Liver (tissue), 9 donors: Measurements from ENCODE around the gene ABCC3. TPM values are rescaled to one million over a fixed set of nuclear protein-coding genes. Genes with fewer than 3 reads are reported as not detected.
A peak's percentile ranks its signal among the peaks of the same experiment; 100 is the strongest.

Source experiments
- DNase-seq: peaks from one replicate; pipeline ENCODE4 v3.0.0-alpha.2; 2017; ENCODE audit warnings: low spot score
- H3K27ac ChIP-seq, 2 donors: one replicate each; pipeline ENCODE4 v1.7.0; 2013; ENCODE audit warnings: inconsistent platforms in 2 of 2, low read length in 2 of 2, control low read depth in 1 of 2, low read depth in 1 of 2, mild to moderate bottlenecking in 1 of 2
- H3K27me3 ChIP-seq, 4 donors: one replicate each; pipeline versions ENCODE4 v1.6.1 to v1.7.0; 2013; ENCODE audit warnings: low read length in 3 of 4, inconsistent platforms in 1 of 4, mild to moderate bottlenecking in 1 of 4, moderate library complexity in 1 of 4; ENCODE audit not compliant: control insufficient read depth in 4 of 4, insufficient read depth in 4 of 4
- H3K36me3 ChIP-seq, 4 donors: one replicate each; pipeline versions ENCODE4 v1.6.1 to v1.7.0; 2013; ENCODE audit warnings: low read length in 3 of 4, mild to moderate bottlenecking in 3 of 4, low read depth in 1 of 4, moderate library complexity in 1 of 4; ENCODE audit not compliant: control insufficient read depth in 4 of 4, insufficient read depth in 3 of 4
- H3K4me1 ChIP-seq, 4 donors: one replicate each; pipeline versions ENCODE4 v1.6.1 to v1.7.0; 2013; ENCODE audit warnings: low read length in 3 of 4, mild to moderate bottlenecking in 3 of 4, moderate library complexity in 1 of 4; ENCODE audit not compliant: control insufficient read depth in 4 of 4, insufficient read depth in 4 of 4
- H3K4me3 ChIP-seq, 3 donors: one replicate each; pipeline versions ENCODE4 v1.6.1 to v1.7.0; 2013; ENCODE audit warnings: low read length in 3 of 3, control low read depth in 1 of 3, low read depth in 1 of 3, mild to moderate bottlenecking in 1 of 3
- H3K9ac ChIP-seq, 2 donors: one replicate each; pipeline ENCODE4 v1.7.0; 2013; ENCODE audit warnings: low read length in 2 of 2, mild to moderate bottlenecking in 2 of 2, moderate library complexity in 2 of 2, control low read depth in 1 of 2, low read depth in 1 of 2
- H3K9me3 ChIP-seq, 4 donors: one replicate each; pipeline versions ENCODE4 v1.6.1 to v1.7.0; 2013; ENCODE audit warnings: low read length in 3 of 4; ENCODE audit not compliant: control insufficient read depth in 4 of 4
- ATF3 ChIP-seq: IDR thresholded peaks from 2 replicates; pipeline ENCODE4 v1.6.1; 2016; ENCODE audit warnings: antibody characterized with exemption
- EGR1 ChIP-seq, 2 donors: IDR thresholded peaks; 2 replicates each; pipeline ENCODE4 v1.6.1; 2016 to 2018; ENCODE audit warnings: antibody characterized with exemption in 2 of 2, low read depth in 2 of 2
- FOXA1 ChIP-seq: IDR thresholded peaks from 2 replicates; pipeline ENCODE4 v1.6.1; 2016; ENCODE audit warnings: antibody characterized with exemption
- FOXA2 ChIP-seq: IDR thresholded peaks from 2 replicates; pipeline ENCODE4 v1.6.1; 2016; ENCODE audit warnings: antibody characterized with exemption
- GABPA ChIP-seq, 2 donors: IDR thresholded peaks in 1 of 2; conservative IDR thresholded peaks in 1 of 2; 2 replicates each; pipeline ENCODE4 v1.6.1; 2016; ENCODE audit warnings: antibody characterized with exemption in 2 of 2, mild to moderate bottlenecking in 1 of 2, moderate library complexity in 1 of 2
- HNF4A ChIP-seq, 2 donors: conservative IDR thresholded peaks; 2 replicates each; pipeline ENCODE4 v1.6.1; 2016; ENCODE audit warnings: antibody characterized with exemption in 2 of 2, mild to moderate bottlenecking in 2 of 2
- HNF4G ChIP-seq: IDR thresholded peaks from 2 replicates; pipeline ENCODE4 v1.6.1; 2016; ENCODE audit warnings: antibody characterized with exemption
- JUND ChIP-seq, 2 donors: IDR thresholded peaks; 2 replicates each; pipeline ENCODE4 v1.6.1; 2016; ENCODE audit warnings: antibody characterized with exemption in 2 of 2
- NR2F2 ChIP-seq: IDR thresholded peaks from 2 replicates; pipeline ENCODE4 v1.6.1; 2016; ENCODE audit warnings: antibody characterized with exemption
- RAD21 ChIP-seq, 2 donors: IDR thresholded peaks; 2 replicates each; pipeline ENCODE4 v1.6.1; 2016; ENCODE audit warnings: antibody characterized with exemption in 2 of 2, mild to moderate bottlenecking in 2 of 2
- RXRA ChIP-seq, 2 donors: IDR thresholded peaks; 2 replicates each; pipeline ENCODE4 v1.6.1; 2017 to 2018; ENCODE audit warnings: antibody characterized with exemption in 2 of 2, mild to moderate bottlenecking in 1 of 2
- SP1 ChIP-seq: IDR thresholded peaks from 2 replicates; pipeline ENCODE4 v1.6.1; 2018; ENCODE audit warnings: antibody characterized with exemption, mild to moderate bottlenecking
- TAF1 ChIP-seq: conservative IDR thresholded peaks from 2 replicates; pipeline ENCODE4 v1.6.1; 2016; ENCODE audit warnings: antibody characterized with exemption, mild to moderate bottlenecking
- YY1 ChIP-seq: IDR thresholded peaks from 2 replicates; pipeline ENCODE4 v1.6.1; 2016; ENCODE audit warnings: antibody characterized with exemption, mild to moderate bottlenecking
- WGBS: extraction: QIAGEN DNeasy Blood & Tissue Kit; methylation state at CpG from one replicate; pipeline ENCODE4 v1.1.7; 2013; 5-methylcytosine and 5-hydroxymethylcytosine counted together
- polyA plus RNA-seq, 2 donors: library from polyadenylated mRNA; stranded (reverse) in 1 of 2; unstranded in 1 of 2; fragments of 200-250 nt in 1 of 2; fragments of >200 nt in 1 of 2; fragmentation: Nextera tagmentation in 1 of 2; extraction: Ambion mirVana in 1 of 2; gene quantifications; one replicate each; pipeline versions ENCODE4 v1.2.1 to v1.2.3, GENCODE V29; 2013 to 2015
- total RNA-seq, 2 donors: library from RNA; depleted of rRNA; stranded (reverse); fragments of >200 nt; gene quantifications; one replicate each; pipeline ENCODE4 v1.2.3, GENCODE V29; 2014
- TF ChIP-seq, protein P1 (sequence below): IDR thresholded peaks from 2 replicates; pipeline ENCODE4 v1.6.1; 2016; ENCODE audit warnings: antibody characterized with exemption
- TF ChIP-seq, protein P2 (sequence below): fragments of 150-350 bp; IDR thresholded peaks from 2 replicates; pipeline ENCODE4 v1.5.1; 2017; ENCODE audit warnings: improper control_type of control experiment, low read depth, low read length; ENCODE audit not compliant: missing input control
- TF ChIP-seq, protein P3 (sequence below): IDR thresholded peaks from 2 replicates; pipeline ENCODE4 v1.6.1; 2016; ENCODE audit warnings: antibody characterized with exemption, mild to moderate bottlenecking
- TF ChIP-seq, protein P4 (sequence below): IDR thresholded peaks from 2 replicates; pipeline ENCODE4 v1.6.1; 2016; ENCODE audit warnings: antibody characterized with exemption
- donor health status: healthy.
- donor health status: healthy.
- donor health status: healthy.
- donor health status: healthy.
- donor health status: healthy.

ABCC3 gene
- total and polyA plus RNA-seq, 4 donors, result 10.5 to 197 (median 80.5) TPM

GRCh38 chr17:50596191-50597037 lies 38.3 kb upstream of the ABCC3 start:
- WGBS, result 75% methylated on average over 34 of the region's 34 CpGs
- Histone ChIP-seq H3K9ac (no peak overlapping the region), H3K36me3 (no peaks in the 10 kb centered on the region), H3K4me3 (no peak overlapping the region), H3K27me3 (no peaks in the 10 kb centered on the region), H3K9me3 (no peaks in the 10 kb centered on the region), H3K4me1 (no peaks in the 10 kb centered on the region), H3K27ac (no peak overlapping the region)
- peak; percentile 43 for DNase-seq
- TF ChIP-seq, protein P1, sequence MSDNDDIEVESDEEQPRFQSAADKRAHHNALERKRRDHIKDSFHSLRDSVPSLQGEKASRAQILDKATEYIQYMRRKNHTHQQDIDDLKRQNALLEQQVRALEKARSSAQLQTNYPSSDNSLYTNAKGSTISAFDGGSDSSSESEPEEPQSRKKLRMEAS, result no peak
- TF ChIP-seq RAD21 (IDR thresholded peaks at IDR 0.05), result peak in 1 of 2 donors; percentile 53
- TF ChIP-seq, protein P2, sequence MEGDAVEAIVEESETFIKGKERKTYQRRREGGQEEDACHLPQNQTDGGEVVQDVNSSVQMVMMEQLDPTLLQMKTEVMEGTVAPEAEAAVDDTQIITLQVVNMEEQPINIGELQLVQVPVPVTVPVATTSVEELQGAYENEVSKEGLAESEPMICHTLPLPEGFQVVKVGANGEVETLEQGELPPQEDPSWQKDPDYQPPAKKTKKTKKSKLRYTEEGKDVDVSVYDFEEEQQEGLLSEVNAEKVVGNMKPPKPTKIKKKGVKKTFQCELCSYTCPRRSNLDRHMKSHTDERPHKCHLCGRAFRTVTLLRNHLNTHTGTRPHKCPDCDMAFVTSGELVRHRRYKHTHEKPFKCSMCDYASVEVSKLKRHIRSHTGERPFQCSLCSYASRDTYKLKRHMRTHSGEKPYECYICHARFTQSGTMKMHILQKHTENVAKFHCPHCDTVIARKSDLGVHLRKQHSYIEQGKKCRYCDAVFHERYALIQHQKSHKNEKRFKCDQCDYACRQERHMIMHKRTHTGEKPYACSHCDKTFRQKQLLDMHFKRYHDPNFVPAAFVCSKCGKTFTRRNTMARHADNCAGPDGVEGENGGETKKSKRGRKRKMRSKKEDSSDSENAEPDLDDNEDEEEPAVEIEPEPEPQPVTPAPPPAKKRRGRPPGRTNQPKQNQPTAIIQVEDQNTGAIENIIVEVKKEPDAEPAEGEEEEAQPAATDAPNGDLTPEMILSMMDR, result no peak

GRCh38 chr17:50598487-50598886 lies 36.2 kb upstream of the ABCC3 start:
- Histone ChIP-seq H3K9me3 (no peaks in the 10 kb centered on the region), H3K4me1 (no peaks in the 10 kb centered on the region), H3K27me3 (no peaks in the 10 kb centered on the region), H3K27ac (no peak overlapping the region), H3K9ac (no peak overlapping the region), H3K4me3 (no peak overlapping the region), H3K36me3 (no peaks in the 10 kb centered on the region)
- no peak for DNase-seq
- 85% methylated on average over 5 of the region's 5 CpGs for WGBS
- TF ChIP-seq, protein P3, sequence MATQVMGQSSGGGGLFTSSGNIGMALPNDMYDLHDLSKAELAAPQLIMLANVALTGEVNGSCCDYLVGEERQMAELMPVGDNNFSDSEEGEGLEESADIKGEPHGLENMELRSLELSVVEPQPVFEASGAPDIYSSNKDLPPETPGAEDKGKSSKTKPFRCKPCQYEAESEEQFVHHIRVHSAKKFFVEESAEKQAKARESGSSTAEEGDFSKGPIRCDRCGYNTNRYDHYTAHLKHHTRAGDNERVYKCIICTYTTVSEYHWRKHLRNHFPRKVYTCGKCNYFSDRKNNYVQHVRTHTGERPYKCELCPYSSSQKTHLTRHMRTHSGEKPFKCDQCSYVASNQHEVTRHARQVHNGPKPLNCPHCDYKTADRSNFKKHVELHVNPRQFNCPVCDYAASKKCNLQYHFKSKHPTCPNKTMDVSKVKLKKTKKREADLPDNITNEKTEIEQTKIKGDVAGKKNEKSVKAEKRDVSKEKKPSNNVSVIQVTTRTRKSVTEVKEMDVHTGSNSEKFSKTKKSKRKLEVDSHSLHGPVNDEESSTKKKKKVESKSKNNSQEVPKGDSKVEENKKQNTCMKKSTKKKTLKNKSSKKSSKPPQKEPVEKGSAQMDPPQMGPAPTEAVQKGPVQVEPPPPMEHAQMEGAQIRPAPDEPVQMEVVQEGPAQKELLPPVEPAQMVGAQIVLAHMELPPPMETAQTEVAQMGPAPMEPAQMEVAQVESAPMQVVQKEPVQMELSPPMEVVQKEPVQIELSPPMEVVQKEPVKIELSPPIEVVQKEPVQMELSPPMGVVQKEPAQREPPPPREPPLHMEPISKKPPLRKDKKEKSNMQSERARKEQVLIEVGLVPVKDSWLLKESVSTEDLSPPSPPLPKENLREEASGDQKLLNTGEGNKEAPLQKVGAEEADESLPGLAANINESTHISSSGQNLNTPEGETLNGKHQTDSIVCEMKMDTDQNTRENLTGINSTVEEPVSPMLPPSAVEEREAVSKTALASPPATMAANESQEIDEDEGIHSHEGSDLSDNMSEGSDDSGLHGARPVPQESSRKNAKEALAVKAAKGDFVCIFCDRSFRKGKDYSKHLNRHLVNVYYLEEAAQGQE, result no peak
- TF ChIP-seq EGR1 (IDR thresholded peaks at IDR 0.05; ENCODE audit: low read depth in 2 of 2) (no peak), JUND (IDR thresholded peaks at IDR 0.05) (no peak), SP1 (no peak), RAD21 (IDR thresholded peaks at IDR 0.05) (no peak), FOXA1 (no peak), RXRA (IDR thresholded peaks at IDR 0.05) (no peak), FOXA2 (no peak), HNF4A (conservative IDR thresholded peaks at IDR 0.05) (no peak), NR2F2 (no peak), GABPA (IDR thresholded peaks at IDR 0.05 in 1 of 2, conservative IDR thresholded peaks at IDR 0.05 in 1 of 2) (no peak), ATF3 (no peak), TAF1 (no peak), HNF4G (no peak), YY1 (no peak)
- TF ChIP-seq, protein P4, sequence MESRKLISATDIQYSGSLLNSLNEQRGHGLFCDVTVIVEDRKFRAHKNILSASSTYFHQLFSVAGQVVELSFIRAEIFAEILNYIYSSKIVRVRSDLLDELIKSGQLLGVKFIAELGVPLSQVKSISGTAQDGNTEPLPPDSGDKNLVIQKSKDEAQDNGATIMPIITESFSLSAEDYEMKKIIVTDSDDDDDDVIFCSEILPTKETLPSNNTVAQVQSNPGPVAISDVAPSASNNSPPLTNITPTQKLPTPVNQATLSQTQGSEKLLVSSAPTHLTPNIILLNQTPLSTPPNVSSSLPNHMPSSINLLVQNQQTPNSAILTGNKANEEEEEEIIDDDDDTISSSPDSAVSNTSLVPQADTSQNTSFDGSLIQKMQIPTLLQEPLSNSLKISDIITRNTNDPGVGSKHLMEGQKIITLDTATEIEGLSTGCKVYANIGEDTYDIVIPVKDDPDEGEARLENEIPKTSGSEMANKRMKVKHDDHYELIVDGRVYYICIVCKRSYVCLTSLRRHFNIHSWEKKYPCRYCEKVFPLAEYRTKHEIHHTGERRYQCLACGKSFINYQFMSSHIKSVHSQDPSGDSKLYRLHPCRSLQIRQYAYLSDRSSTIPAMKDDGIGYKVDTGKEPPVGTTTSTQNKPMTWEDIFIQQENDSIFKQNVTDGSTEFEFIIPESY, result no peak
- TF ChIP-seq, protein P2, result no peak
- TF ChIP-seq, protein P1, result no peak
